MM.1S (cell line): ENCODE results near the gene SSC5D.

ENCODE experiments used
- EZH2 ChIP-seq: fragments of 300-600 bp; sonication (generic); optimal IDR thresholded peaks from 2 replicates; pipeline ENCODE3; 2017; ENCODE audit warnings: low read depth, mild to moderate bottlenecking, antibody characterized with exemption, low read length, mixed read lengths
- TF ChIP-seq, protein P1 (sequence below): fragments of 300-600 bp; sonication (generic); IDR thresholded peaks from 2 replicates; pipeline ENCODE4 v1.5.1; 2016; ENCODE audit warnings: antibody characterized with exemption, low read length, mixed read lengths

DNA sequence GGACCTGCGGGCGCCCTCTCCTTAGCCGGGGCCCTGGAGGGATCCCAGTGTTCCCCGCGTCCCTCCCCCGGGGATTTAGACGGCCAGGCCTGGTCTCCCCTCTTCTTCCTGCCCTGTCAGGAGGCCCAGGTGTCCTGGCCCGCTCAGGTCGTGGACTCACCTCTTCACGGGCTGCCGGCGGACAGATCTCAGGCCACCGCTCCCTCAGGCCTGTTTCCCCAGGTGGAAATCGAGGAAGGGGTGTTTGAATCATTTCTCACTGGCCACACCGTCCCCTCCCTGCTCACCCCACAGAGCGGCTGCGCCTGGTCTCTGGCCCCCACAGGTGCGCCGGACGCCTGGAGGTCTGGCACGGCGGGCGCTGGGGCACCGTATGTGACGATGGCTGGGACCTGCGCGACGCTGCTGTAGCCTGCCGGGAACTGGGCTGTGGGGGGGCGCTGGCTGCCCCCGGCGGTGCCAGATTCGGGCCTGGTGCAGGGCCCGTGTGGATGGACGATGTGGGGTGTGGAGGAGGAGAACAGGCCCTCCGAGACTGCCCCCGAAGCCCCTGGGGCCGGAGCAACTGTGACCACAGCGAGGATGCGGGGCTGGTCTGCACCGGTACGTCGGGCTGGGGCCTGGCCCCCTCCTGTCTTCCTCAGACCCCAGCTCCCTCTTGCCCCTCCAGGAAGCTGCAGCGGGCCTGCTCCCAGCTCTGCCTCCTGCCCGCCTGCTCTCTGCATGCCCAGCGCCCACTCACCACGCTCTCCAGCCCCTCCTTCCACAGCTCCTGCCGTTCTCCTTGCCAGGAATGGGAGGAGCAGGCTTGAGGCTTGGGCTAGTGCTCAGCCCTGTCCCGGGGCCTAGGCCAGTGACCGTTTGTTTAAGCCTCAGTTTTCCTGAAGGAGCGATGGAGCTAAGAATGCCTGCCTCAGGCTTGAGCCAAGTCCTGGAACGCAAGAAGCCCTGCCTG, 2.5 kb downstream of the SSC5D start:
- TF ChIP-seq, protein P1, sequence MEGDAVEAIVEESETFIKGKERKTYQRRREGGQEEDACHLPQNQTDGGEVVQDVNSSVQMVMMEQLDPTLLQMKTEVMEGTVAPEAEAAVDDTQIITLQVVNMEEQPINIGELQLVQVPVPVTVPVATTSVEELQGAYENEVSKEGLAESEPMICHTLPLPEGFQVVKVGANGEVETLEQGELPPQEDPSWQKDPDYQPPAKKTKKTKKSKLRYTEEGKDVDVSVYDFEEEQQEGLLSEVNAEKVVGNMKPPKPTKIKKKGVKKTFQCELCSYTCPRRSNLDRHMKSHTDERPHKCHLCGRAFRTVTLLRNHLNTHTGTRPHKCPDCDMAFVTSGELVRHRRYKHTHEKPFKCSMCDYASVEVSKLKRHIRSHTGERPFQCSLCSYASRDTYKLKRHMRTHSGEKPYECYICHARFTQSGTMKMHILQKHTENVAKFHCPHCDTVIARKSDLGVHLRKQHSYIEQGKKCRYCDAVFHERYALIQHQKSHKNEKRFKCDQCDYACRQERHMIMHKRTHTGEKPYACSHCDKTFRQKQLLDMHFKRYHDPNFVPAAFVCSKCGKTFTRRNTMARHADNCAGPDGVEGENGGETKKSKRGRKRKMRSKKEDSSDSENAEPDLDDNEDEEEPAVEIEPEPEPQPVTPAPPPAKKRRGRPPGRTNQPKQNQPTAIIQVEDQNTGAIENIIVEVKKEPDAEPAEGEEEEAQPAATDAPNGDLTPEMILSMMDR = no peak
- no peak for TF ChIP-seq EZH2
